ENCODE results near the gene KLHL42.

KLHL42 gene

GRCh38 chr12:27780612-27781408 lies 777 bp downstream of the KLHL42 start:
- peak; percentile 3 for DNase-seq (ENCODE audit: low read depth)

- DNase-seq (ENCODE audit: low read depth): no peak
Observed at GRCh38 chr12:27781680-27782079, 1.6 kb downstream of the KLHL42 start.

GRCh38 chr12:27782481-27782880 lies 2.4 kb downstream of the KLHL42 start:
- no peak for DNase-seq (ENCODE audit: low read depth)

GRCh38 chr12:27785882-27786570 lies 6.0 kb downstream of the KLHL42 start:
- no peak for DNase-seq (ENCODE audit: low read depth)

GRCh38 chr12:27787559-27787958 lies 7.5 kb downstream of the KLHL42 start:
- DNase-seq (ENCODE audit: low read depth): no peak

- DNase-seq (ENCODE audit: low read depth): no peak
Observed at GRCh38 chr12:27790179-27790578, 10.1 kb downstream of the KLHL42 start.

- DNase-seq (ENCODE audit: low read depth): no peak
Observed at GRCh38 chr12:27794818-27795584, 15.0 kb downstream of the KLHL42 start.

- no peak for DNase-seq (ENCODE audit: low read depth)
Observed at GRCh38 chr12:27796128-27796527, 16.1 kb downstream of the KLHL42 start.

GRCh38 chr12:27797301-27798025 lies 17.4 kb downstream of the KLHL42 start:
- DNase-seq (ENCODE audit: low read depth): no peak

- no peak for DNase-seq (ENCODE audit: low read depth)
Observed at GRCh38 chr12:27800819-27801218, 20.8 kb downstream of the KLHL42 start.

GRCh38 chr12:27801630-27802029 lies 21.6 kb downstream of the KLHL42 start:
- no peak for DNase-seq (ENCODE audit: low read depth)

- DNase-seq (ENCODE audit: low read depth): no peak
Observed at GRCh38 chr12:27802511-27802910, 22.5 kb downstream of the KLHL42 start.

- DNase-seq (ENCODE audit: low read depth): no peak
Observed at GRCh38 chr12:27802936-27803335, 22.9 kb downstream of the KLHL42 start.

GRCh38 chr12:27805238-27805637 lies 25.2 kb downstream of the KLHL42 start:
- DNase-seq (ENCODE audit: low read depth): no peak

GRCh38 chr12:27806259-27806658 lies 26.2 kb downstream of the KLHL42 start:
- DNase-seq (ENCODE audit: low read depth): no peak

- DNase-seq (ENCODE audit: low read depth): no peak
Observed at GRCh38 chr12:27807063-27807703, 27.1 kb downstream of the KLHL42 start.

GRCh38 chr12:27808841-27809240 lies 28.8 kb downstream of the KLHL42 start:
- DNase-seq (ENCODE audit: low read depth): no peak

- no peak for DNase-seq (ENCODE audit: low read depth)
Observed at GRCh38 chr12:27810756-27811155, 30.7 kb downstream of the KLHL42 start.

- DNase-seq (ENCODE audit: low read depth): no peak
Observed at GRCh38 chr12:27812502-27812901, 32.5 kb downstream of the KLHL42 start.

- DNase-seq (ENCODE audit: low read depth): no peak
Observed at GRCh38 chr12:27814411-27814810, 34.4 kb downstream of the KLHL42 start.

GRCh38 chr12:27814851-27815591 lies 35.0 kb downstream of the KLHL42 start:
- DNase-seq (ENCODE audit: low read depth): no peak
